Naive thymus-derived CD4-positive, alpha-beta T cell (primary cell): ENCODE data around the gene CCNH. TPM values are rescaled to one million over a fixed set of nuclear protein-coding genes. Genes with fewer than 3 reads are reported as not detected.

Experiments
- ATAC-seq: fragments of 150-1000 bp; cut with Tn5 transposase; 2 replicates; pipeline ENCODE4 v1.10.0; 2021; ENCODE audit warnings: mild to moderate bottlenecking, moderate library complexity
- CTCF ChIA-PET: fragments of 350-600 bp; sonication (Branson Sonifier 250); formaldehyde crosslinking; loops from one replicate; lab custom pipeline; 2021; ENCODE audit warnings: antibody characterized with exemption; lab: Charles Lee
- POLR2A ChIA-PET: fragments of 350-600 bp; sonication (Branson Sonifier 250); formaldehyde crosslinking; loops from one replicate; lab custom pipeline; 2021; ENCODE audit warnings: antibody characterized with exemption, inconsistent platforms; lab: Charles Lee
- DNase-seq, 9 donors: peaks; one replicate each; pipeline versions ENCODE4 v3.0.0 to v3.0.0-alpha.2; 2020 to 2022; ENCODE audit warnings: mixed read lengths in 1 of 9
- H3K27ac ChIP-seq: one replicate; pipeline ENCODE4 v1.7.0; 2013; ENCODE audit warnings: mild to moderate bottlenecking, low read depth, low read length, moderate library complexity
- H3K27me3 ChIP-seq, 2 donors: one replicate each; pipeline ENCODE4 v1.7.0; 2013; ENCODE audit warnings: low read length in 2 of 2, mild to moderate bottlenecking in 2 of 2, moderate library complexity in 2 of 2; ENCODE audit not compliant: control insufficient read depth in 2 of 2, insufficient read depth in 2 of 2
- H3K36me3 ChIP-seq, 3 experiments: 1 replicate in 2 of 3; 2 replicates in 1 of 3; pipeline ENCODE4 v1.7.0; 2013; ENCODE audit warnings: low read length in 3 of 3, mild to moderate bottlenecking in 3 of 3, moderate library complexity in 1 of 3; ENCODE audit not compliant: insufficient read depth in 3 of 3, control insufficient read depth in 2 of 3
- H3K4me1 ChIP-seq, 2 donors: one replicate each; pipeline ENCODE4 v1.7.0; 2013; ENCODE audit warnings: low read length in 2 of 2, mild to moderate bottlenecking in 2 of 2, moderate library complexity in 1 of 2; ENCODE audit not compliant: control insufficient read depth in 2 of 2, insufficient read depth in 2 of 2
- H3K4me3 ChIP-seq: 2 replicates; pipeline ENCODE4 v1.7.0; 2013; ENCODE audit warnings: mild to moderate bottlenecking, low read length
- H3K9me3 ChIP-seq, 3 experiments: 1 replicate in 2 of 3; 2 replicates in 1 of 3; pipeline ENCODE4 v1.7.0; 2013; ENCODE audit warnings: low read length in 3 of 3; ENCODE audit not compliant: control insufficient read depth in 2 of 3
- H3K27ac Mint-ChIP-seq, 9 donors: one replicate each; pipeline ENCODE4 v1.8.0; 2020 to 2022; ENCODE audit warnings: mixed read lengths in 9 of 9, mild to moderate bottlenecking in 8 of 9, moderate library complexity in 5 of 9, inconsistent platforms in 2 of 9
- H3K27me3 Mint-ChIP-seq, 5 donors: one replicate each; pipeline ENCODE4 v1.8.0; 2021 to 2022; ENCODE audit warnings: mixed read lengths in 5 of 5, mild to moderate bottlenecking in 1 of 5
- H3K36me3 Mint-ChIP-seq, 5 donors: one replicate each; pipeline ENCODE4 v1.8.0; 2020 to 2022; ENCODE audit warnings: mixed read lengths in 5 of 5, mild to moderate bottlenecking in 3 of 5, inconsistent platforms in 1 of 5
- H3K4me1 Mint-ChIP-seq, 7 donors: one replicate each; pipeline ENCODE4 v1.8.0; 2020 to 2022; ENCODE audit warnings: mixed read lengths in 7 of 7, mild to moderate bottlenecking in 3 of 7, inconsistent platforms in 1 of 7
- H3K4me3 Mint-ChIP-seq, 10 donors: one replicate each; pipeline ENCODE4 v1.8.0; 2020 to 2022; ENCODE audit warnings: mild to moderate bottlenecking in 10 of 10, mixed read lengths in 10 of 10, moderate library complexity in 6 of 10, inconsistent platforms in 2 of 10
- H3K9me3 Mint-ChIP-seq, 11 donors: one replicate each; pipeline ENCODE4 v1.8.0; 2020 to 2022; ENCODE audit warnings: mixed read lengths in 11 of 11, mild to moderate bottlenecking in 4 of 11, inconsistent platforms in 1 of 11, moderate library complexity in 1 of 11
- intact Hi-C, 2 donors: fragments of 100-400 bp; cut with micrococcal nuclease; formaldehyde crosslinking; loops; one replicate each; pipeline ENCODE4 v1.15.1; 2023
- polyA plus RNA-seq, 2 donors: library from polyadenylated mRNA; unstranded; fragments of 300-500 nt; fragmentation: Illumina TruSeq; gene quantifications; one replicate each; pipeline ENCODE4 v1.2.3, GENCODE V29; 2021
- total RNA-seq, 6 experiments: library from RNA in 5 of 6; stranded (reverse) in 5 of 6; gene quantifications; 1 replicate in 5 of 6; 2 replicates in 1 of 6; pipeline ENCODE4 v1.2.3 and lab custom pipeline; 2021 to 2026

The CCNH gene
- total and polyA plus RNA-seq, 7 experiments from 2014 or later = 55.7 to 239 (median 102) TPM

- Mint-ChIP-seq H3K4me3 (no peak overlapping the region), H3K27ac (no peak overlapping the region), H3K9me3 (peaks cover 0 to 7% (median 0%) of the 10 kb centered on the region in 11 donors), H3K4me1 (no peaks in the 10 kb centered on the region), H3K27me3 (peaks cover 9 to 23% (median 15%) of the 10 kb centered on the region in 5 donors), H3K36me3 (peaks cover 0 to 3% (median 0%) of the 10 kb centered on the region in 5 donors)
- no peaks in the 10 kb centered on the region for H3K36me3 ChIP-seq
- H3K27me3 ChIP-seq = no peaks in the 10 kb centered on the region
- peaks cover 0 to 7% of the 10 kb centered on the region in 2 donors for H3K4me1 ChIP-seq
- DNase-seq (no peak), ATAC-seq (no peak)
- no peak overlapping the region for H3K27ac ChIP-seq
- no peak overlapping the region for H3K4me3 ChIP-seq
- CTCF ChIA-PET = no interaction called here
- H3K9me3 ChIP-seq = no peaks in the 10 kb centered on the region
- POLR2A ChIA-PET = no interaction called here
- intact Hi-C loops = no loop called here
Measured at GRCh38 chr5:87437724-87438123, 25.0 kb upstream of the CCNH start.

GRCh38 chr5:87435144-87435694, 22.5 kb upstream of the CCNH start:
- H3K27ac Mint-ChIP-seq = no peak overlapping the region
- H3K4me3 Mint-ChIP-seq = no peak overlapping the region
- H3K36me3 Mint-ChIP-seq = no peaks in the 10 kb centered on the region
- no peaks in the 10 kb centered on the region for H3K4me1 Mint-ChIP-seq
- peaks cover 0 to 6% (median 0%) of the 10 kb centered on the region in 11 donors for H3K9me3 Mint-ChIP-seq
- H3K27ac ChIP-seq = no peak overlapping the region
- no peaks in the 10 kb centered on the region for H3K36me3 ChIP-seq
- DNase-seq (no peak), ATAC-seq (no peak)
- H3K9me3 ChIP-seq = no peaks in the 10 kb centered on the region
- peaks cover 0 to 2% of the 10 kb centered on the region in 2 donors for H3K27me3 ChIP-seq
- ChIA-PET POLR2A (no interaction called here), CTCF (no interaction called here)
- peaks cover 2 to 18% (median 14%) of the 10 kb centered on the region in 5 donors for H3K27me3 Mint-ChIP-seq
- no peaks in the 10 kb centered on the region for H3K4me1 ChIP-seq
- intact Hi-C loops = no loop called here
- H3K4me3 ChIP-seq = no peak overlapping the region

GRCh38 chr5:87434461-87434860, 21.7 kb upstream of the CCNH start:
- DNase-seq (no peak), ATAC-seq (no peak)
- ChIA-PET POLR2A (no interaction called here), CTCF (no interaction called here)
- intact Hi-C loops = no loop called here
- no peak overlapping the region for H3K4me3 ChIP-seq
- no peak overlapping the region for H3K4me3 Mint-ChIP-seq
- H3K27me3 Mint-ChIP-seq = peaks cover 2 to 22% (median 13%) of the 10 kb centered on the region in 5 donors
- no peaks in the 10 kb centered on the region for H3K36me3 ChIP-seq
- H3K27ac ChIP-seq = no peak overlapping the region
- peaks cover 0 to 2% of the 10 kb centered on the region in 2 donors for H3K27me3 ChIP-seq
- no peak overlapping the region for H3K27ac Mint-ChIP-seq
- no peaks in the 10 kb centered on the region for H3K36me3 Mint-ChIP-seq
- H3K4me1 ChIP-seq = no peaks in the 10 kb centered on the region
- no peaks in the 10 kb centered on the region for H3K9me3 Mint-ChIP-seq
- H3K4me1 Mint-ChIP-seq = no peaks in the 10 kb centered on the region
- H3K9me3 ChIP-seq = no peaks in the 10 kb centered on the region

GRCh38 chr5:87433945-87434344, 21.2 kb upstream of the CCNH start:
- no peak for DNase-seq

GRCh38 chr5:87432460-87432859, 19.7 kb upstream of the CCNH start:
- Histone ChIP-seq H3K4me3 (no peak overlapping the region), H3K4me1 (no peaks in the 10 kb centered on the region), H3K27ac (no peak overlapping the region), H3K9me3 (no peaks in the 10 kb centered on the region), H3K36me3 (no peaks in the 10 kb centered on the region), H3K27me3 (peaks cover 0 to 2% of the 10 kb centered on the region in 2 donors)
- H3K36me3 Mint-ChIP-seq = no peaks in the 10 kb centered on the region
- no peak overlapping the region for H3K4me3 Mint-ChIP-seq
- peaks cover 0 to 25% (median 10%) of the 10 kb centered on the region in 5 donors for H3K27me3 Mint-ChIP-seq
- ChIA-PET CTCF (no interaction called here), POLR2A (no interaction called here)
- intact Hi-C loops = no loop called here
- no peaks in the 10 kb centered on the region for H3K4me1 Mint-ChIP-seq
- DNase-seq = no peak
- H3K9me3 Mint-ChIP-seq = no peaks in the 10 kb centered on the region
- H3K27ac Mint-ChIP-seq = no peak overlapping the region
- ATAC-seq = no peak

More at GRCh38 chr5:87433945-87434344, 21.2 kb upstream of the CCNH start:
- ChIA-PET CTCF (interaction anchor here (0.6 kb wide), 1 partner anchor 506 kb away, joined by 4 read pairs; no protein-coding TSS in a partner anchor), POLR2A (no interaction called here)
- Histone ChIP-seq H3K4me1 (no peaks in the 10 kb centered on the region), H3K4me3 (no peak overlapping the region), H3K27me3 (peaks cover 0 to 2% of the 10 kb centered on the region in 2 donors), H3K9me3 (no peaks in the 10 kb centered on the region), H3K36me3 (no peaks in the 10 kb centered on the region), H3K27ac (no peak overlapping the region)
- Mint-ChIP-seq H3K9me3 (no peaks in the 10 kb centered on the region), H3K4me3 (no peak overlapping the region), H3K4me1 (no peaks in the 10 kb centered on the region), H3K27ac (no peak overlapping the region), H3K27me3 (peaks cover 0 to 25% (median 15%) of the 10 kb centered on the region in 5 donors), H3K36me3 (no peaks in the 10 kb centered on the region)
- intact Hi-C loops = no loop called here
- ATAC-seq = no peak

GRCh38 chr5:87430863-87431457, 18.2 kb upstream of the CCNH start:
- Histone ChIP-seq H3K27me3 (peaks cover 0 to 2% of the 10 kb centered on the region in 2 donors), H3K27ac (no peak overlapping the region), H3K4me1 (no peaks in the 10 kb centered on the region), H3K4me3 (no peak overlapping the region), H3K36me3 (no peaks in the 10 kb centered on the region), H3K9me3 (no peaks in the 10 kb centered on the region)
- DNase-seq = no peak
- Mint-ChIP-seq H3K4me1 (no peaks in the 10 kb centered on the region), H3K4me3 (no peak overlapping the region), H3K36me3 (no peaks in the 10 kb centered on the region), H3K27me3 (peaks cover 0 to 25% (median 10%) of the 10 kb centered on the region in 5 donors), H3K9me3 (peaks cover 0 to 5% (median 0%) of the 10 kb centered on the region in 11 donors), H3K27ac (no peak overlapping the region)
- CTCF ChIA-PET = no interaction called here
- POLR2A ChIA-PET = no interaction called here
- intact Hi-C loops = no loop called here
- ATAC-seq = no peak

GRCh38 chr5:87423755-87424154, 11.0 kb upstream of the CCNH start:
- Mint-ChIP-seq H3K4me3 (no peak overlapping the region), H3K4me1 (no peaks in the 10 kb centered on the region), H3K9me3 (peaks cover 0 to 5% (median 0%) of the 10 kb centered on the region in 11 donors), H3K27ac (no peak overlapping the region), H3K36me3 (no peaks in the 10 kb centered on the region), H3K27me3 (peaks cover 0 to 4% (median 0%) of the 10 kb centered on the region in 5 donors)
- CTCF ChIA-PET = no interaction called here
- DNase-seq = no peak
- Histone ChIP-seq H3K27ac (no peak overlapping the region), H3K9me3 (no peaks in the 10 kb centered on the region), H3K36me3 (no peaks in the 10 kb centered on the region), H3K4me3 (no peak overlapping the region), H3K27me3 (no peaks in the 10 kb centered on the region), H3K4me1 (no peaks in the 10 kb centered on the region)
- ATAC-seq = no peak
- POLR2A ChIA-PET = no interaction called here
- intact Hi-C loops = no loop called here
